IgD-negative memory B cell (primary cell): ENCODE measurements around the gene SHFL. TPM values are rescaled to one million over a fixed set of nuclear protein-coding genes. Genes with fewer than 3 reads are reported as not detected.
A peak's percentile ranks its signal among the peaks of the same experiment; 100 is the strongest.

Experiments
- H3K27ac Mint-ChIP-seq, 3 donors: one replicate each; pipeline ENCODE4 v1.8.0; 2020 to 2022; ENCODE audit warnings: mild to moderate bottlenecking in 3 of 3, mixed read lengths in 3 of 3, moderate library complexity in 1 of 3
- H3K27me3 Mint-ChIP-seq: one replicate; pipeline ENCODE4 v1.8.0; 2021; ENCODE audit warnings: mixed read lengths
- H3K36me3 Mint-ChIP-seq: one replicate; pipeline ENCODE4 v1.8.0; 2020; ENCODE audit warnings: mild to moderate bottlenecking, mixed read lengths
- H3K4me1 Mint-ChIP-seq, 3 donors: one replicate each; pipeline ENCODE4 v1.8.0; 2020 to 2022; ENCODE audit warnings: mixed read lengths in 3 of 3, mild to moderate bottlenecking in 1 of 3
- H3K4me3 Mint-ChIP-seq, 4 donors: one replicate each; pipeline ENCODE4 v1.8.0; 2020 to 2022; ENCODE audit warnings: mild to moderate bottlenecking in 4 of 4, mixed read lengths in 4 of 4, moderate library complexity in 3 of 4
- H3K9me3 Mint-ChIP-seq, 3 donors: one replicate each; pipeline ENCODE4 v1.8.0; 2020 to 2021; ENCODE audit warnings: mixed read lengths in 3 of 3, mild to moderate bottlenecking in 1 of 3
- polyA plus RNA-seq: library from polyadenylated mRNA; unstranded; fragments of 300-500 nt; fragmentation: Illumina TruSeq; gene quantifications from one replicate; pipeline ENCODE4 v1.2.3, GENCODE V29; 2021

The SHFL gene
- polyA plus RNA-seq, result 63.2 TPM

- peak within 1 kb of the TSS; percentile 71 to 87 (median 72) for H3K27ac Mint-ChIP-seq
- H3K9me3 Mint-ChIP-seq, result no peaks in the 10 kb centered on the region
- peak within 1 kb of the TSS; percentile 82 to 95 (median 91) for H3K4me3 Mint-ChIP-seq
- no peaks in the 10 kb centered on the region for H3K27me3 Mint-ChIP-seq
- peaks cover 9 to 12% (median 11%) of the 10 kb centered on the region in 3 donors for H3K4me1 Mint-ChIP-seq
- H3K36me3 Mint-ChIP-seq, result peaks cover 3% of the 10 kb centered on the region
Measured at GRCh38 chr19:10085641-10086590, at the start of gene SHFL. Gene SHFL, plus strand, starts transcription at chr19:10086317. Its CDS starts 111 bp downstream, at chr19:10086428.

GRCh38 chr19:10036601-10037071 is 49.5 kb upstream of the SHFL start:
- H3K4me1 Mint-ChIP-seq, result peaks cover 0 to 4% (median 0%) of the 10 kb centered on the region in 3 donors

GRCh38 chr19:10037367-10037766 is 48.8 kb upstream of the SHFL start:
- Mint-ChIP-seq H3K4me1 (peaks cover 0 to 1% (median 0%) of the 10 kb centered on the region in 3 donors), H3K4me3 (no peak overlapping the region), H3K27ac (no peak overlapping the region), H3K27me3 (peaks cover 38% of the 10 kb centered on the region), H3K36me3 (peaks cover 2% of the 10 kb centered on the region), H3K9me3 (peaks cover 0 to 2% (median 0%) of the 10 kb centered on the region in 3 donors)

More at GRCh38 chr19:10036601-10037071, 49.5 kb upstream of the SHFL start:
- peaks cover 37% of the 10 kb centered on the region for H3K27me3 Mint-ChIP-seq
- H3K27ac Mint-ChIP-seq, result no peak overlapping the region
- H3K36me3 Mint-ChIP-seq, result peaks cover 2% of the 10 kb centered on the region
- no peaks in the 10 kb centered on the region for H3K9me3 Mint-ChIP-seq
- no peak overlapping the region for H3K4me3 Mint-ChIP-seq

GRCh38 chr19:10037809-10038208 is 48.3 kb upstream of the SHFL start:
- H3K27ac Mint-ChIP-seq, result no peak overlapping the region
- peaks cover 37% of the 10 kb centered on the region for H3K27me3 Mint-ChIP-seq
- H3K9me3 Mint-ChIP-seq, result peaks cover 0 to 2% (median 0%) of the 10 kb centered on the region in 3 donors
- H3K4me1 Mint-ChIP-seq, result peaks cover 0 to 1% (median 0%) of the 10 kb centered on the region in 3 donors
- no peak overlapping the region for H3K4me3 Mint-ChIP-seq
- peaks cover 2% of the 10 kb centered on the region for H3K36me3 Mint-ChIP-seq

- Mint-ChIP-seq H3K4me3 (no peak overlapping the region), H3K27ac (no peak overlapping the region), H3K36me3 (peaks cover 2% of the 10 kb centered on the region), H3K9me3 (peaks cover 2 to 17% (median 3%) of the 10 kb centered on the region in 3 donors), H3K4me1 (peaks cover 0 to 1% (median 0%) of the 10 kb centered on the region in 3 donors), H3K27me3 (peaks cover 31% of the 10 kb centered on the region)
Measured at GRCh38 chr19:10043286-10043927, 42.7 kb upstream of the SHFL start.

DNA sequence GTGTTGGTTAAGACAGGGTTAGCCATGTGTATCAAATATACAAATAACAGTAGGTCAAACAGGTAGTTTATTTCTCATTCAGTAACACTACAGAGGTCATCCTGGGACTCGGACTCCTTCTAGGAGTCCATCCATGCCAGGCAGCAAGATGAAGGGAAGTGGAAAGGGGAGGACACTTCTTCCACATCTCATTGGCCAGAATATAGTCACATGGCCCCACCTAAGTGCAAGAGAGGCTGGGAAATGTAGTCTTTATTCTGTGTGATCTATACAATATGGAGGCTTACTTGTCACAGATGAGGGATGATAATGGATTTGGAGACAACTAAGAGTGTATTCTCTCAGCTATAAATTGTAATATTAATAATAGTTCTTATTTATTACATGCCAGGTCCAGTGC is 41.7 kb upstream of the SHFL start:
- Mint-ChIP-seq H3K9me3 (peaks cover 2 to 17% (median 3%) of the 10 kb centered on the region in 3 donors), H3K36me3 (peaks cover 2% of the 10 kb centered on the region), H3K4me3 (no peak overlapping the region), H3K4me1 (peaks cover 0 to 3% (median 0%) of the 10 kb centered on the region in 3 donors), H3K27me3 (peaks cover 22% of the 10 kb centered on the region), H3K27ac (no peak overlapping the region)

GRCh38 chr19:10045371-10045770 is 40.7 kb upstream of the SHFL start:
- Mint-ChIP-seq H3K4me1 (peaks cover 0 to 3% (median 0%) of the 10 kb centered on the region in 3 donors), H3K4me3 (peak overlapping the region in 1 of 4 donors; percentile 22), H3K27me3 (peaks cover 20% of the 10 kb centered on the region), H3K9me3 (peaks cover 2 to 17% (median 3%) of the 10 kb centered on the region in 3 donors), H3K36me3 (peaks cover 2% of the 10 kb centered on the region), H3K27ac (no peak overlapping the region)

DNA sequence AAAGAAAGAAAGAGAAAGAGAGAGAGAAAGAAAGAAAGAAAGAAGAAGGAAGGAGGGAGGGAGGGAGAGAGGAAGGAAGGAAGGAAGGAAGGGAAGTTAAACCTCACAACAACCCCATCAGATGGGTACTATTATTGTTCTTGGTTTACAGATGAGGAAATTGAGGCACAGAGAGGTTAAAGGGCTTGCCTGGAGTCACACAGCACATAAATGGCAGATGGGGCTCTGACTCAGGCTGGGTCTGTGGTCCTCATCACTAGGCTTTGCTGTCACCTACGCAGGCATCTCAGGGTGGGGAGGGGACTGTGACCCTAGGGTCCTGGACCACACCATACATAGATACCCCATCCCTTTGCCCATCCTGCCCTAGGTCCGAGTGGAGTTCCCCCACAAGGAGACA is 36.5 kb upstream of the SHFL start:
- peaks cover 0 to 3% (median 2%) of the 10 kb centered on the region in 3 donors for H3K9me3 Mint-ChIP-seq
- H3K4me1 Mint-ChIP-seq, result peaks cover 0 to 3% (median 0%) of the 10 kb centered on the region in 3 donors
- H3K27ac Mint-ChIP-seq, result no peak overlapping the region
- H3K36me3 Mint-ChIP-seq, result no peaks in the 10 kb centered on the region
- H3K4me3 Mint-ChIP-seq, result no peak overlapping the region
- peaks cover 7% of the 10 kb centered on the region for H3K27me3 Mint-ChIP-seq

GRCh38 chr19:10052602-10053360 is 33.3 kb upstream of the SHFL start:
- Mint-ChIP-seq H3K27ac (no peak overlapping the region), H3K4me1 (peaks cover 0 to 3% (median 0%) of the 10 kb centered on the region in 3 donors), H3K27me3 (peaks cover 7% of the 10 kb centered on the region), H3K9me3 (no peaks in the 10 kb centered on the region), H3K4me3 (peak overlapping the region in 1 of 4 donors; percentile 8), H3K36me3 (no peaks in the 10 kb centered on the region)

DNA sequence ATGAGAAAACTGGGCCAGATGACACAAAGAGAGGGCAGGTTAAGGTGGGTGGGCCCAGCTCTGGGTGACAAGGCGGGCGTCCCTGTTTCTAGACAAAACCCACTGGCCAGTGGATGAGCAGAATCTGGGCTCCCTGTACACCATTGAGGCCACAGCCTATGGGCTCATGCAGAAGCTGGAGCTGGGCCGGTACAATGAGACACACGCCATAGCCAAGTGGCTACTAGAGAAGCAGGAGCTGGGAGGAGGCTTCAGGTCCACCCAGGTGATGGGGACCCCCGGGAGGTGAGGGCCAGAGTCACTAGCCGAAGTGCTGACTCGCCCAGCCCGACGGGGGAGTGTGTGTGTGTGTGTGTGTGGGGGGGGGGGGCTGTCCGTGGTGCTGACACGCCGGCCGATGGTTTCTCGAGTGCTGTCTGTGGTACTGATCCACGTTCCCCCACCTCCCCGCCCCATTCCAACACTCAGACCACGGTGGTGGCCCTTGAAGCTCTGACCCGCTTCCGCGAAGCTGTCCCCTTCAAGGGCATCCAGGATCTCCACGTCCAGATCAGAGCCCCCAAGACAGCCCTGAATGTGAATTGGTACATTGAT is 24.3 kb upstream of the SHFL start:
- Mint-ChIP-seq H3K9me3 (no peaks in the 10 kb centered on the region), H3K4me1 (no peaks in the 10 kb centered on the region), H3K27ac (no peak overlapping the region), H3K27me3 (peaks cover 22% of the 10 kb centered on the region), H3K4me3 (no peak overlapping the region), H3K36me3 (no peaks in the 10 kb centered on the region)

- no peaks in the 10 kb centered on the region for H3K36me3 Mint-ChIP-seq
- H3K4me3 Mint-ChIP-seq, result no peak overlapping the region
- H3K4me1 Mint-ChIP-seq, result peaks cover 0 to 1% (median 0%) of the 10 kb centered on the region in 3 donors
- H3K9me3 Mint-ChIP-seq, result no peaks in the 10 kb centered on the region
- peaks cover 18% of the 10 kb centered on the region for H3K27me3 Mint-ChIP-seq
- no peak overlapping the region for H3K27ac Mint-ChIP-seq
Measured at GRCh38 chr19:10068205-10068604, 17.9 kb upstream of the SHFL start.

GRCh38 chr19:10069046-10069445 is 17.1 kb upstream of the SHFL start:
- Mint-ChIP-seq H3K4me3 (peak overlapping the region in 1 of 4 donors; percentile 85), H3K9me3 (no peaks in the 10 kb centered on the region), H3K27me3 (peaks cover 18% of the 10 kb centered on the region), H3K4me1 (peaks cover 0 to 1% (median 0%) of the 10 kb centered on the region in 3 donors), H3K36me3 (no peaks in the 10 kb centered on the region), H3K27ac (no peak overlapping the region)

DNA sequence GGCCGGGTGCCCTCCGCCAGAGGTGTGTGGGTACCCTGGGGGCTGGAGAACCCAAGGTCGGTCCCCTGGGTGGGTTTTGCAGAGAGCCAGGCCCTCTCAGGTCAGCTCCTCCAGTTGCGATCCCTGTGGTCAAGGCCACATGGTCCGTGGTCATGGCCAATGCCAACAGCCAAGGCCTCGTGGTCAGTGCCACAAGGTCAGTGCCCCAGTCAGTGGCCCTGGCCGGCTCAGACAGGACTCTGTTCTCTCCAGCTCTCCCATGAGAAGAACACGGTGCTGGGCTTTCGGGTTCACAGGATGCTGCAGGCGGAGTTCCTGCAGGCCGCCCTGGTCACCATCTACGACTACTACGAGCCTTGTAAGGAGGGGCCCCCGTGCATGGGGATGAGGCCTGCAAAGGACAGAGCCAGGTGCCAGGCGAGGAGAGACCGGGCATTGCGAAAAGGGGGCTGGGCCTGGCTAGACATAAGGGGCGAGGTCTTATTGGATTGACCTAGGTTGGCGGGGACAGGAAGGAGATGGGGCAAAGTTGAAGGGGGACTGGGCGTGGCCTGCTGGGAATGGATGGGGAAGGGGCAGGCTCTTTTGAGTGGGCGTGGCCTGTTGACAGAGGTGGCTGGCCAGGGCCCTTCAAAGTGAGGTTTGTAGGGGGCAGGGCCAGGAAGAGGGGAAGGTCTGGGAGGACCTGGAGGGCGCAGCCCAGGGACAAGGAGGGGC is 15.2 kb upstream of the SHFL start:
- Mint-ChIP-seq H3K27me3 (peaks cover 17% of the 10 kb centered on the region), H3K4me3 (no peak overlapping the region)

More for the DNA sequence above, 15.2 kb upstream of the SHFL start:
- no peaks in the 10 kb centered on the region for H3K36me3 Mint-ChIP-seq
- peaks cover 0 to 1% (median 0%) of the 10 kb centered on the region in 3 donors for H3K4me1 Mint-ChIP-seq
- H3K9me3 Mint-ChIP-seq, result peaks cover 0 to 1% (median 0%) of the 10 kb centered on the region in 3 donors
- H3K27ac Mint-ChIP-seq, result no peak overlapping the region
